ENCODE data around the gene MAN1A2.

The MAN1A2 gene

DNA sequence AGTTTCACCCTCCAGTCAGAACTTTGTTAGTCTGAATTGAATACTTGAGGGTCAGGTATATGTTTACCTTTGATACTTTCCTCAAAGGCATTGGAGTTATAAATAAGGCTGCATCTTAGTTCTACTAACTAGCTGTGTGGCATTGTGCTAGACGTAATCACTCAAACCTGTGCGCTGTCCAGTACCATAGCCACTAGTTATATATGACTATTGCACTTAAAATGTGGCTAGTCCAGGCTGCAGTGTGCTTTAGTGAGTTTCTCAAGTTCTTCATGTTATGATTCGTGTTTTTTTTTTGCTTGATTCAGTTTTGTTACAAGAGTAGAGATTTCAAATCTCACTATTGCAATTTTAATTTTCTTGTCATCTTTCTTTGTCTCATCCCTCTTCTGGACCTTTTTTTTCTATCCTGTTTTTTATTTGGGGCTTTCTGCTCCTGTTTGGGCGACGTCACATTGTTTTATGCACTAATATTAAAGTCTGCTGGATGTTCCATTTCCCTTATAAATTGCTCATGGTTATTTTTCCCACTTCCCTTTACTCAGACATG lies 5.7 kb downstream of the MAN1A2 start:
- Histone ChIP-seq H3K79me2 (ENCODE audit: control insufficient read depth, insufficient read depth, low read length, unreplicated experiment) (peaks cover 65% of the 10 kb centered on the region), H2AFZ (ENCODE audit: low read length, unreplicated experiment) (no peak overlapping the region), H3K36me3 (ENCODE audit: insufficient read depth, low read length) (no peaks in the 10 kb centered on the region), H3K4me1 (ENCODE audit: control insufficient read depth, insufficient read depth, low read length, unreplicated experiment) (peaks cover 14% of the 10 kb centered on the region), H3K27ac (ENCODE audit: low read depth, low read length) (no peak overlapping the region), H3K27me3 (ENCODE audit: insufficient read depth, low read length) (no peaks in the 10 kb centered on the region), H3K4me3 (ENCODE audit: low read depth, low read length) (no peak overlapping the region)

GRCh38 chr1:117373932-117374331 lies 6.7 kb downstream of the MAN1A2 start:
- H2AFZ ChIP-seq (ENCODE audit: low read length, unreplicated experiment), result no peak overlapping the region
- peaks cover 14% of the 10 kb centered on the region for H3K4me1 ChIP-seq (ENCODE audit: control insufficient read depth, insufficient read depth, low read length, unreplicated experiment)
- H3K79me2 ChIP-seq (ENCODE audit: control insufficient read depth, insufficient read depth, low read length, unreplicated experiment), result peaks cover 55% of the 10 kb centered on the region
- no peaks in the 10 kb centered on the region for H3K27me3 ChIP-seq (ENCODE audit: insufficient read depth, low read length)
- H3K36me3 ChIP-seq (ENCODE audit: insufficient read depth, low read length), result no peaks in the 10 kb centered on the region
- no peak overlapping the region for H3K4me3 ChIP-seq (ENCODE audit: low read depth, low read length)
- H3K27ac ChIP-seq (ENCODE audit: low read depth, low read length), result no peak overlapping the region

- Histone ChIP-seq H3K4me3 (ENCODE audit: low read depth, low read length) (no peak overlapping the region), H3K27ac (ENCODE audit: low read depth, low read length) (no peak overlapping the region), H3K27me3 (ENCODE audit: insufficient read depth, low read length) (no peaks in the 10 kb centered on the region), H2AFZ (ENCODE audit: low read length, unreplicated experiment) (no peak overlapping the region), H3K79me2 (ENCODE audit: control insufficient read depth, insufficient read depth, low read length, unreplicated experiment) (peaks cover 50% of the 10 kb centered on the region), H3K4me1 (ENCODE audit: control insufficient read depth, insufficient read depth, low read length, unreplicated experiment) (peaks cover 14% of the 10 kb centered on the region), H3K36me3 (ENCODE audit: insufficient read depth, low read length) (0 out of 2 replicates have a peak, but pooled peaks cover under 1% of the 10 kb centered on the region)
Measured at GRCh38 chr1:117375327-117375726, 8.1 kb downstream of the MAN1A2 start.

- no peaks in the 10 kb centered on the region for H3K4me1 ChIP-seq (ENCODE audit: control insufficient read depth, insufficient read depth, low read length, unreplicated experiment)
- no peak overlapping the region for H3K27ac ChIP-seq (ENCODE audit: low read depth, low read length)
- H3K36me3 ChIP-seq (ENCODE audit: insufficient read depth, low read length), result no peaks in the 10 kb centered on the region
- no peaks in the 10 kb centered on the region for H3K27me3 ChIP-seq (ENCODE audit: insufficient read depth, low read length)
- H3K79me2 ChIP-seq (ENCODE audit: control insufficient read depth, insufficient read depth, low read length, unreplicated experiment), result peaks cover 24% of the 10 kb centered on the region
- H2AFZ ChIP-seq (ENCODE audit: low read length, unreplicated experiment), result no peak overlapping the region
- H3K4me3 ChIP-seq (ENCODE audit: low read depth, low read length), result no peak overlapping the region
Measured at GRCh38 chr1:117387060-117387633, 19.9 kb downstream of the MAN1A2 start.

DNA sequence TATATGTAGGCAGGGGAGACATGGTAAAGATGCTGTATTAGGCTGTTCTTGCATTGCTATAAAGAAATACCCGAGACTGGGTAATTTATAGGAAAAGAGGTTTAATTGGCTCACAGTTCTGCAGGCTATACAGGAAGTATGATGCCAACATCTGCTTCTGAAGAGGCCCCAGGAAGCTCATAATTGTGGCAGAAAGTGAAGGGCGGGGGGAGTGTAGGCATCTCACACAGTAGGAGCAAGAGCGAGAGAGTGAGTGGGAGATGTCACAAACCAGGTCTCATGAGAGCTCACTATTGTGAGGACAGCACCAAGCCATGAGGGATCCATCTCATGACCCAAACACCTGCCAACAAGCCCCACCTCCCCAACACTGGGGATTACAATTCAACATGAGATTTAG lies 21.1 kb downstream of the MAN1A2 start:
- H2AFZ ChIP-seq (ENCODE audit: low read length, unreplicated experiment), result no peak overlapping the region
- H3K27me3 ChIP-seq (ENCODE audit: insufficient read depth, low read length), result no peaks in the 10 kb centered on the region
- H3K4me3 ChIP-seq (ENCODE audit: low read depth, low read length), result no peak overlapping the region
- no peaks in the 10 kb centered on the region for H3K4me1 ChIP-seq (ENCODE audit: control insufficient read depth, insufficient read depth, low read length, unreplicated experiment)
- no peaks in the 10 kb centered on the region for H3K36me3 ChIP-seq (ENCODE audit: insufficient read depth, low read length)
- no peak overlapping the region for H3K27ac ChIP-seq (ENCODE audit: low read depth, low read length)
- peaks cover 28% of the 10 kb centered on the region for H3K79me2 ChIP-seq (ENCODE audit: control insufficient read depth, insufficient read depth, low read length, unreplicated experiment)

GRCh38 chr1:117389284-117389683 lies 22.0 kb downstream of the MAN1A2 start:
- H3K36me3 ChIP-seq (ENCODE audit: insufficient read depth, low read length), result no peaks in the 10 kb centered on the region
- H3K4me1 ChIP-seq (ENCODE audit: control insufficient read depth, insufficient read depth, low read length, unreplicated experiment), result no peaks in the 10 kb centered on the region
- peaks cover 28% of the 10 kb centered on the region for H3K79me2 ChIP-seq (ENCODE audit: control insufficient read depth, insufficient read depth, low read length, unreplicated experiment)
- no peak overlapping the region for H3K27ac ChIP-seq (ENCODE audit: low read depth, low read length)
- H2AFZ ChIP-seq (ENCODE audit: low read length, unreplicated experiment), result no peak overlapping the region
- no peaks in the 10 kb centered on the region for H3K27me3 ChIP-seq (ENCODE audit: insufficient read depth, low read length)
- H3K4me3 ChIP-seq (ENCODE audit: low read depth, low read length), result no peak overlapping the region

- Histone ChIP-seq H3K27ac (ENCODE audit: low read depth, low read length) (no peak overlapping the region), H3K79me2 (ENCODE audit: control insufficient read depth, insufficient read depth, low read length, unreplicated experiment) (peaks cover 29% of the 10 kb centered on the region), H3K4me1 (ENCODE audit: control insufficient read depth, insufficient read depth, low read length, unreplicated experiment) (no peaks in the 10 kb centered on the region), H3K4me3 (ENCODE audit: low read depth, low read length) (no peak overlapping the region), H2AFZ (ENCODE audit: low read length, unreplicated experiment) (no peak overlapping the region), H3K36me3 (ENCODE audit: insufficient read depth, low read length) (no peaks in the 10 kb centered on the region), H3K27me3 (ENCODE audit: insufficient read depth, low read length) (no peaks in the 10 kb centered on the region)
Measured at GRCh38 chr1:117389779-117390178, 22.5 kb downstream of the MAN1A2 start.

- H3K27me3 ChIP-seq (ENCODE audit: insufficient read depth, low read length), result no peaks in the 10 kb centered on the region
- no peak overlapping the region for H2AFZ ChIP-seq (ENCODE audit: low read length, unreplicated experiment)
- H3K4me1 ChIP-seq (ENCODE audit: control insufficient read depth, insufficient read depth, low read length, unreplicated experiment), result no peaks in the 10 kb centered on the region
- no peak overlapping the region for H3K27ac ChIP-seq (ENCODE audit: low read depth, low read length)
- H3K4me3 ChIP-seq (ENCODE audit: low read depth, low read length), result no peak overlapping the region
- no peaks in the 10 kb centered on the region for H3K36me3 ChIP-seq (ENCODE audit: insufficient read depth, low read length)
- H3K79me2 ChIP-seq (ENCODE audit: control insufficient read depth, insufficient read depth, low read length, unreplicated experiment), result peaks cover 22% of the 10 kb centered on the region
Measured at GRCh38 chr1:117392771-117393170, 25.5 kb downstream of the MAN1A2 start.

GRCh38 chr1:117396074-117396473 lies 28.8 kb downstream of the MAN1A2 start:
- Histone ChIP-seq H3K79me2 (ENCODE audit: control insufficient read depth, insufficient read depth, low read length, unreplicated experiment) (peaks cover 21% of the 10 kb centered on the region), H3K36me3 (ENCODE audit: insufficient read depth, low read length) (no peaks in the 10 kb centered on the region), H3K27me3 (ENCODE audit: insufficient read depth, low read length) (no peaks in the 10 kb centered on the region), H3K4me1 (ENCODE audit: control insufficient read depth, insufficient read depth, low read length, unreplicated experiment) (no peaks in the 10 kb centered on the region), H3K27ac (ENCODE audit: low read depth, low read length) (no peak overlapping the region), H2AFZ (ENCODE audit: low read length, unreplicated experiment) (no peak overlapping the region), H3K4me3 (ENCODE audit: low read depth, low read length) (no peak overlapping the region)

GRCh38 chr1:117396636-117397035 lies 29.4 kb downstream of the MAN1A2 start:
- Histone ChIP-seq H3K4me1 (ENCODE audit: control insufficient read depth, insufficient read depth, low read length, unreplicated experiment) (no peaks in the 10 kb centered on the region), H2AFZ (ENCODE audit: low read length, unreplicated experiment) (no peak overlapping the region)

DNA sequence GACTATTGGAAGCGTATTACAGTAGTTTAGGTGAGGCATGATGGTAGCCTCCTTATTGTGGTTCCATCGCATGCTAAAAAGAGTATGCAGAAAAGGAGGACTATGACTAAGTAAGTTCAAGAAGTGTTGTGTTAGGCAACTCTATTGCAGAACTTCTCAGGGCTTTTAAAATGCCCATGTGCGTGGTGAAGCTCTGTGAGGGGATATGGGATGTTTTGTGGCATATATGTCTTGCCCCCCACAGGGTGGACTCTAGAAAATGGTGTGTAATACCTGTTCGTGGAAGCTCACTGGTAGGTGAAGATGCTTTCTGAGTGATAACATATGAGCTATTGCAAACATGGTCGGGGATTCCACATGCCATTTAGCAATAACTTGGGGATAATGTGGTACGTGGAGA lies 31.7 kb downstream of the MAN1A2 start:
- Histone ChIP-seq H3K4me3 (ENCODE audit: low read depth, low read length) (no peak overlapping the region), H3K79me2 (ENCODE audit: control insufficient read depth, insufficient read depth, low read length, unreplicated experiment) (peaks cover 14% of the 10 kb centered on the region), H2AFZ (ENCODE audit: low read length, unreplicated experiment) (no peak overlapping the region), H3K27ac (ENCODE audit: low read depth, low read length) (no peak overlapping the region), H3K36me3 (ENCODE audit: insufficient read depth, low read length) (peaks cover 14% of the 10 kb centered on the region), H3K27me3 (ENCODE audit: insufficient read depth, low read length) (no peaks in the 10 kb centered on the region), H3K4me1 (ENCODE audit: control insufficient read depth, insufficient read depth, low read length, unreplicated experiment) (no peaks in the 10 kb centered on the region)

More at GRCh38 chr1:117396636-117397035, 29.4 kb downstream of the MAN1A2 start:
- H3K36me3 ChIP-seq (ENCODE audit: insufficient read depth, low read length), result no peaks in the 10 kb centered on the region
- H3K27me3 ChIP-seq (ENCODE audit: insufficient read depth, low read length), result no peaks in the 10 kb centered on the region
- peaks cover 22% of the 10 kb centered on the region for H3K79me2 ChIP-seq (ENCODE audit: control insufficient read depth, insufficient read depth, low read length, unreplicated experiment)
- no peak overlapping the region for H3K27ac ChIP-seq (ENCODE audit: low read depth, low read length)
- no peak overlapping the region for H3K4me3 ChIP-seq (ENCODE audit: low read depth, low read length)

Data from ACC112 (cell line).